HEK293 (cell line): ENCODE measurements around the gene NTN3.
A peak's percentile ranks its signal among the peaks of the same experiment; 100 is the strongest.

Source experiments
- BCL6B ChIP-seq: fragments of 450-650 bp; formaldehyde crosslinking; IDR thresholded peaks from 2 replicates; pipeline ENCODE4 v1.5.1; 2017; ENCODE audit warnings: missing biosample characterization, missing genetic modification characterization
- GFI1B ChIP-seq: fragments of 450-650 bp; formaldehyde crosslinking; IDR thresholded peaks from 2 replicates; pipeline ENCODE4 v1.5.1; 2016; ENCODE audit warnings: missing biosample characterization, missing genetic modification characterization
- GLIS1 ChIP-seq: fragments of 450-650 bp; formaldehyde crosslinking; IDR thresholded peaks from 2 replicates; pipeline ENCODE4 v1.5.1; 2016; ENCODE audit warnings: missing biosample characterization, missing genetic modification characterization
- GLIS2 ChIP-seq: fragments of 450-650 bp; formaldehyde crosslinking; IDR thresholded peaks from 2 replicates; pipeline ENCODE4 v1.5.1; 2016; ENCODE audit warnings: missing biosample characterization, missing genetic modification characterization
- PBX3 ChIP-seq: sonication (generic); formaldehyde crosslinking; IDR thresholded peaks from 2 replicates; pipeline ENCODE4 v1.8.1; 2022; ENCODE audit warnings: mild to moderate bottlenecking, moderate library complexity, missing genetic modification reagents
- PRDM10 ChIP-seq: fragments of 450-650 bp; formaldehyde crosslinking; IDR thresholded peaks from 2 replicates; pipeline ENCODE4 v1.5.1; 2016; ENCODE audit warnings: missing biosample characterization, missing genetic modification characterization
- SALL2 ChIP-seq: fragments of 450-650 bp; formaldehyde crosslinking; IDR thresholded peaks from 2 replicates; pipeline ENCODE4 v1.5.0; 2017; ENCODE audit warnings: missing biosample characterization, mild to moderate bottlenecking, missing genetic modification characterization, borderline replicate concordance
- SETDB1 ChIP-seq: IDR thresholded peaks from one replicate; pipeline ENCODE4 v1.6.1; 2017; ENCODE audit warnings: mild to moderate bottlenecking, low read length, moderate library complexity, mixed read lengths; ENCODE audit not compliant: insufficient read length
- SP2 ChIP-seq: fragments of 450-650 bp; formaldehyde crosslinking; IDR thresholded peaks from 2 replicates; pipeline ENCODE4 v1.5.1; 2016; ENCODE audit warnings: missing biosample characterization, missing genetic modification characterization
- SP7 ChIP-seq: fragments of 450-650 bp; formaldehyde crosslinking; IDR thresholded peaks from 2 replicates; pipeline ENCODE4 v1.5.1; 2016; ENCODE audit warnings: missing biosample characterization, missing genetic modification characterization
- ZFHX2 ChIP-seq: fragments of 450-650 bp; formaldehyde crosslinking; conservative IDR thresholded peaks from 2 replicates; pipeline ENCODE4 v1.5.1; 2016; ENCODE audit warnings: missing biosample characterization, missing genetic modification characterization
- ZFP3 ChIP-seq: fragments of 450-650 bp; formaldehyde crosslinking; IDR thresholded peaks from 2 replicates; pipeline ENCODE4 v1.5.1; 2016; ENCODE audit warnings: low read depth, missing biosample characterization, missing genetic modification characterization
- ZNF10 ChIP-seq: fragments of 450-650 bp; formaldehyde crosslinking; IDR thresholded peaks from 2 replicates; pipeline ENCODE4 v1.5.1; 2017; ENCODE audit warnings: missing biosample characterization, missing genetic modification characterization
- ZNF23 ChIP-seq: fragments of 450-650 bp; formaldehyde crosslinking; IDR thresholded peaks from 2 replicates; pipeline ENCODE4 v1.5.1; 2016; ENCODE audit warnings: missing biosample characterization, missing genetic modification characterization, borderline replicate concordance
- ZNF24 ChIP-seq: fragments of 450-650 bp; formaldehyde crosslinking; IDR thresholded peaks from 2 replicates; pipeline ENCODE4 v1.5.1; 2016; ENCODE audit warnings: missing biosample characterization, missing genetic modification characterization
- ZNF266 ChIP-seq: fragments of 450-650 bp; formaldehyde crosslinking; IDR thresholded peaks from 2 replicates; pipeline ENCODE4 v1.5.1; 2016; ENCODE audit warnings: missing biosample characterization, missing genetic modification characterization, low read depth
- ZNF280C ChIP-seq: fragments of 450-650 bp; formaldehyde crosslinking; IDR thresholded peaks from 2 replicates; pipeline ENCODE4 v1.5.1; 2016; ENCODE audit warnings: missing biosample characterization, missing genetic modification characterization
- ZNF341 ChIP-seq: fragments of 450-650 bp; formaldehyde crosslinking; IDR thresholded peaks from 2 replicates; pipeline ENCODE4; 2016; ENCODE audit warnings: low read depth, missing biosample characterization, missing genetic modification characterization
- ZNF394 ChIP-seq: fragments of 450-650 bp; formaldehyde crosslinking; IDR thresholded peaks from 2 replicates; pipeline ENCODE4 v1.5.1; 2016; ENCODE audit warnings: missing biosample characterization, missing genetic modification characterization, mild to moderate bottlenecking, moderate library complexity, borderline replicate concordance
- ZNF433 ChIP-seq: fragments of 450-650 bp; formaldehyde crosslinking; IDR thresholded peaks from 2 replicates; pipeline ENCODE4 v1.5.1; 2016; ENCODE audit warnings: missing biosample characterization, missing genetic modification characterization, low read depth
- ZNF513 ChIP-seq: fragments of 450-650 bp; IDR thresholded peaks from 2 replicates; pipeline ENCODE4 v1.5.1; 2018; ENCODE audit warnings: missing biosample characterization, missing genetic modification characterization
- ZNF548 ChIP-seq: fragments of 450-650 bp; formaldehyde crosslinking; IDR thresholded peaks from 2 replicates; pipeline ENCODE4 v1.5.1; 2016; ENCODE audit warnings: missing biosample characterization, missing genetic modification characterization
- ZNF560 ChIP-seq: fragments of 450-650 bp; formaldehyde crosslinking; IDR thresholded peaks from 2 replicates; pipeline ENCODE4 v1.5.1; 2017; ENCODE audit warnings: missing biosample characterization, missing genetic modification characterization, borderline replicate concordance
- ZNF571 ChIP-seq: fragments of 450-650 bp; formaldehyde crosslinking; IDR thresholded peaks from 2 replicates; pipeline ENCODE4 v1.5.0; 2017; ENCODE audit warnings: missing biosample characterization, missing genetic modification characterization
- ZNF596 ChIP-seq: fragments of 450-650 bp; IDR thresholded peaks from 2 replicates; pipeline ENCODE4 v1.5.0; 2018; ENCODE audit warnings: missing biosample characterization, mild to moderate bottlenecking, missing genetic modification characterization, moderate library complexity
- ZNF791 ChIP-seq: fragments of 450-650 bp; formaldehyde crosslinking; IDR thresholded peaks from 2 replicates; pipeline ENCODE4 v1.5.1; 2016; ENCODE audit warnings: missing biosample characterization, missing genetic modification characterization
- ZNF837 ChIP-seq: fragments of 450-650 bp; formaldehyde crosslinking; IDR thresholded peaks from 2 replicates; pipeline ENCODE4 v1.5.1; 2016; ENCODE audit warnings: missing biosample characterization, missing genetic modification characterization
- TF ChIP-seq, protein P1 (sequence below): fragments of 450-650 bp; formaldehyde crosslinking; IDR thresholded peaks from 2 replicates; pipeline ENCODE4 v1.5.1; 2016; ENCODE audit warnings: missing biosample characterization, missing genetic modification characterization

NTN3 gene

GRCh38 chr16:2518823-2519710 lies 48.0 kb downstream of the NTN3 start (continued):
- TF ChIP-seq ZNF560 (tag by site-specific recombination) (no peak), PRDM10 (tag by site-specific recombination) (peak; percentile 76), ZNF266 (tag by site-specific recombination) (no peak), ZFP3 (no peak), ZFHX2 (tag by site-specific recombination) (peak; percentile 56), ZNF341 (tag by site-specific recombination) (peak; percentile 77), ZNF394 (tag by site-specific recombination) (no peak), ZNF596 (tag by site-specific recombination) (no peak), SETDB1 (no peak), SALL2 (tag by site-specific recombination) (no peak), ZNF10 (tag by site-specific recombination) (no peak), ZNF837 (tag by site-specific recombination) (no peak), ZNF548 (tag by site-specific recombination) (no peak), GLIS2 (peak; percentile 31; the same call in 1 of the 2 replicates), ZNF24 (no peak), ZNF513 (tag by site-specific recombination) (no peak), ZNF791 (no peak), ZNF23 (no peak), GFI1B (tag by site-specific recombination) (no peak), SP7 (no peak), BCL6B (tag by site-specific recombination) (no peak), PBX3 (CRISPR knock-in tag) (no peak), ZNF433 (no peak), ZNF280C (tag by site-specific recombination) (no peak), ZNF571 (tag by site-specific recombination) (no peak), SP2 (no peak; the same call in 1 of the 2 replicates), GLIS1 (tag by site-specific recombination) (0 out of 2 replicates have a peak, but pooled peaks have one; percentile 28)
- TF ChIP-seq, protein P1, sequence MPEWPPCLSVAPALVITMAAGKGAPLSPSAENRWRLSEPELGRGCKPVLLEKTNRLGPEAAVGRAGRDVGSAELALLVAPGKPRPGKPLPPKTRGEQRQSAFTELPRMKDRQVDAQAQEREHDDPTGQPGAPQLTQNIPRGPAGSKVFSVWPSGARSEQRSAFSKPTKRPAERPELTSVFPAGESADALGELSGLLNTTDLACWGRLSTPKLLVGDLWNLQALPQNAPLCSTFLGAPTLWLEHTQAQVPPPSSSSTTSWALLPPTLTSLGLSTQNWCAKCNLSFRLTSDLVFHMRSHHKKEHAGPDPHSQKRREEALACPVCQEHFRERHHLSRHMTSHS (tag by site-specific recombination) = no peak
